Hepatocyte (in vitro differentiated cells): Measurements from ENCODE around the gene HCST. TPM values are rescaled to one million over a fixed set of nuclear protein-coding genes. Genes with fewer than 3 reads are reported as not detected.

Experiments used
- DNase-seq: peaks from one replicate; pipeline ENCODE4 v3.0.0-alpha.2; 2016; ENCODE audit warnings: low spot score
- H2AFZ ChIP-seq: fragments of 200-600 bp; sonication (generic); 2 replicates; pipeline ENCODE4 v1.6.0; 2016; ENCODE audit warnings: antibody characterized with exemption, mild to moderate bottlenecking
- H3K27ac ChIP-seq: fragments of 200-600 bp; sonication (generic); 2 replicates; pipeline ENCODE4 v1.5.1; 2016; ENCODE audit warnings: mild to moderate bottlenecking
- H3K27me3 ChIP-seq: fragments of 200-600 bp; sonication (generic); 2 replicates; pipeline ENCODE4 v1.6.1; 2016
- H3K36me3 ChIP-seq: fragments of 200-600 bp; sonication (generic); replicated peaks from 2 replicates; pipeline ENCODE4 v1.5.1; 2016; ENCODE audit warnings: low read depth; ENCODE audit not compliant: insufficient read depth
- H3K4me1 ChIP-seq: fragments of 200-600 bp; sonication (generic); 2 replicates; pipeline ENCODE4 v1.5.1; 2016; ENCODE audit warnings: mild to moderate bottlenecking, moderate library complexity; ENCODE audit not compliant: insufficient read depth
- H3K4me2 ChIP-seq: fragments of 200-600 bp; sonication (generic); 2 replicates; pipeline ENCODE4 v1.6.0; 2016
- H3K4me3 ChIP-seq: fragments of 200-600 bp; sonication (generic); 2 replicates; pipeline ENCODE4 v1.5.1; 2016; ENCODE audit warnings: mild to moderate bottlenecking
- H3K79me2 ChIP-seq: fragments of 200-600 bp; sonication (generic); 2 replicates; pipeline ENCODE4 v1.6.0; 2017; ENCODE audit warnings: mild to moderate bottlenecking
- H3K9me2 ChIP-seq: fragments of 200-600 bp; sonication (generic); replicated peaks from 2 replicates; pipeline ENCODE4 v1.6.0; 2017; ENCODE audit warnings: mild to moderate bottlenecking; ENCODE audit not compliant: insufficient read depth
- H3K9me3 ChIP-seq: fragments of 200-600 bp; sonication (generic); 2 replicates; pipeline ENCODE4 v1.5.1; 2016; ENCODE audit warnings: low read depth, mild to moderate bottlenecking
- H4K20me1 ChIP-seq: fragments of 200-600 bp; sonication (generic); 2 replicates; pipeline ENCODE4 v1.6.0; 2016; ENCODE audit warnings: mild to moderate bottlenecking; ENCODE audit not compliant: insufficient read depth, poor library complexity, severe bottlenecking
- EZH2 ChIP-seq: fragments of 200-600 bp; sonication (generic); IDR thresholded peaks from 2 replicates; pipeline ENCODE4 v1.6.1; 2016; ENCODE audit warnings: antibody characterized with exemption, mild to moderate bottlenecking, borderline replicate concordance
- EZH2phosphoT487 ChIP-seq: fragments of 200-600 bp; sonication (generic); IDR thresholded peaks from one replicate; pipeline ENCODE4 v1.6.1; 2018; ENCODE audit warnings: antibody characterized with exemption, mild to moderate bottlenecking, low read depth, moderate library complexity; ENCODE audit not compliant: unreplicated experiment, severe bottlenecking
- WGBS: methylation state at CpG from one replicate; pipeline ENCODE4 v1.1.6; 2016; ENCODE audit warnings: low lambda C conversion rate; ENCODE audit errors: missing lambda C conversion rate; 5-methylcytosine and 5-hydroxymethylcytosine counted together
- polyA plus RNA-seq: library from polyadenylated mRNA; unstranded; fragments of >200 nt; fragmentation: Nextera tagmentation; extraction: Ambion mirVana; gene quantifications from 2 replicates; pipeline ENCODE4 v1.2.1, GENCODE V29; 2016
- total RNA-seq: library from RNA; depleted of rRNA; stranded (reverse); fragments of >200 nt; gene quantifications from 2 replicates; pipeline ENCODE4 v1.2.3, GENCODE V29; 2014
- TF ChIP-seq, protein P1 (sequence below): fragments of 200-600 bp; sonication (generic); IDR thresholded peaks from 2 replicates; pipeline ENCODE4 v1.5.1; 2016; ENCODE audit warnings: antibody characterized with exemption, mild to moderate bottlenecking; ENCODE audit not compliant: poor library complexity

The HCST gene
- total and polyA plus RNA-seq, 2 experiments from 2014 or later: 0.97 to 4.8 TPM

DNA sequence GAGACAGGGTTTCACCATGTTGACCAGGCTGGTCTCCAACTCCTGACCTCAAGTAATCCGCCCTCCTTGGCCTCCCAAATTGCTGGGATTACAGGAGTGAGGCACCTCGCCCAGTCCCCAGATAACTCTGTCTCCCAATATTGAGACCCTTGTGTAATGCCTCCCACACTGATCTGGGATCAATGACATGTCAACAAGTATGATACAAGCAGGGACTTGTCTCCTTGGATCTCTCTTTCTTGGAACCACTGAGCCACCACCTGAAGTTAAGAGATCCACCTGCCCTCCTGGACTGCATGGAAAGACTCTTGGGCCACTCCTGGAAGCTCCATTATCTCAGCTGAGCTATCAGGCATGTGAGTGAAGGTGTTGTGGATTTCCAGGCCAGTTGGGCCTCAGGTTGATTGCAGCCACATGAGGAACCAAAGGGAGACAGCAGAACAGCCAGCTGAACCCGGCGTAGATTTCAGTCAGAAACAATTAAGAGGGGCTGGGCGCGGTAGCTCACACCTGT is 17.0 kb upstream of the HCST start:
- H3K4me1 ChIP-seq: no peaks in the 10 kb centered on the region
- DNase-seq: no peak
- H3K4me2 ChIP-seq: no peak overlapping the region
- no peak overlapping the region for H2AFZ ChIP-seq
- H3K9me3 ChIP-seq: no peaks in the 10 kb centered on the region
- H3K79me2 ChIP-seq: no peaks in the 10 kb centered on the region
- no peak overlapping the region for H3K4me3 ChIP-seq
- 91% methylated on average over 6 of the region's 6 CpGs for WGBS
- no peaks in the 10 kb centered on the region for H3K27me3 ChIP-seq
- H3K9me2 ChIP-seq: no peaks in the 10 kb centered on the region
- H3K36me3 ChIP-seq: no peaks in the 10 kb centered on the region
- H4K20me1 ChIP-seq: no peaks in the 10 kb centered on the region
- TF ChIP-seq, protein P1, sequence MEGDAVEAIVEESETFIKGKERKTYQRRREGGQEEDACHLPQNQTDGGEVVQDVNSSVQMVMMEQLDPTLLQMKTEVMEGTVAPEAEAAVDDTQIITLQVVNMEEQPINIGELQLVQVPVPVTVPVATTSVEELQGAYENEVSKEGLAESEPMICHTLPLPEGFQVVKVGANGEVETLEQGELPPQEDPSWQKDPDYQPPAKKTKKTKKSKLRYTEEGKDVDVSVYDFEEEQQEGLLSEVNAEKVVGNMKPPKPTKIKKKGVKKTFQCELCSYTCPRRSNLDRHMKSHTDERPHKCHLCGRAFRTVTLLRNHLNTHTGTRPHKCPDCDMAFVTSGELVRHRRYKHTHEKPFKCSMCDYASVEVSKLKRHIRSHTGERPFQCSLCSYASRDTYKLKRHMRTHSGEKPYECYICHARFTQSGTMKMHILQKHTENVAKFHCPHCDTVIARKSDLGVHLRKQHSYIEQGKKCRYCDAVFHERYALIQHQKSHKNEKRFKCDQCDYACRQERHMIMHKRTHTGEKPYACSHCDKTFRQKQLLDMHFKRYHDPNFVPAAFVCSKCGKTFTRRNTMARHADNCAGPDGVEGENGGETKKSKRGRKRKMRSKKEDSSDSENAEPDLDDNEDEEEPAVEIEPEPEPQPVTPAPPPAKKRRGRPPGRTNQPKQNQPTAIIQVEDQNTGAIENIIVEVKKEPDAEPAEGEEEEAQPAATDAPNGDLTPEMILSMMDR: no peak
- no peak for TF ChIP-seq EZH2
- TF ChIP-seq EZH2phosphoT487: no peak
- H3K27ac ChIP-seq: no peak overlapping the region

DNA sequence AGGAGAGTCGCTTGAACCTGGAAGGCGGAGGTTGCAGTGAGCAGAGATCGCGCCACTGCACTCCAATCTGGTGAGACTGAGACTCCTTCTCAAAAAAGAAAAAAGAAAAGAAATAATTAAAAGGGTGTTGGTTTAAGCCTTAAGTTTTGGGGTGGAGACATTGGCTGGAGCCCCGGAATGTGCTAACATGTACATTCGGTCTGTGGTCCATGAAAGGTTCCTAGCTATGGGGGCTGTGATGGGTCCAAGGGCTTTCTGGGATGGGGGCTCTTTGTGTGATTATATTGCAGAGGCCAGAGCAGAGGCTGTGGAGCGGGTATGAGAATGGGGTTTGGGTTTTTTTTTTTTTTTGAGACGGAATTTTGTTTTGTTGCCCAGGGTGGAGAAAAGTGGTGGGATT is 16.4 kb upstream of the HCST start:
- no peaks in the 10 kb centered on the region for H3K9me2 ChIP-seq
- H3K27ac ChIP-seq: no peak overlapping the region
- H3K36me3 ChIP-seq: no peaks in the 10 kb centered on the region
- DNase-seq: no peak
- no peak overlapping the region for H3K4me3 ChIP-seq
- WGBS: 97% methylated on average over 8 of the region's 8 CpGs
- no peaks in the 10 kb centered on the region for H3K79me2 ChIP-seq
- no peaks in the 10 kb centered on the region for H3K4me1 ChIP-seq
- no peaks in the 10 kb centered on the region for H3K9me3 ChIP-seq
- no peak overlapping the region for H2AFZ ChIP-seq
- TF ChIP-seq, protein P1: no peak
- TF ChIP-seq EZH2phosphoT487 (no peak), EZH2 (no peak)
- no peaks in the 10 kb centered on the region for H3K27me3 ChIP-seq
- H3K4me2 ChIP-seq: no peak overlapping the region
- no peaks in the 10 kb centered on the region for H4K20me1 ChIP-seq

DNA sequence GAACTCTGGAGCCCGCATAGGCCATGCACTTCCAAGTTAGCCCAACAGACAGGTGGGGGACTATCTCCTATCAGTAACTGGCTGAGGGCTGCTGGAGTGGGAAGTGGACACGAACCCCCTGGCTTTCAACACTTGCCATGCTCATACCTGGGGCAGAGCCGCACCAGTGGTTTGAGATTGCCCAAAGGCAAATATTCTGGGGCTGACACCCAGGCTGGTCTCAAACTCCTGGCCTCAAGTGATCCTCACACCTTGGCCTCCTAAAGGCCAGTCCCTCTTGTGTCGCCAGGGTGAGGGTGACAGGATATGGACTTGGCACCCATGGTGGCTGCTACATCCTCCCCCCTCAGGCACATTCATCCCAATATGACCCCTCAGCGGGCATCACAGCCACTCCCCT is 15.1 kb upstream of the HCST start:
- H3K27me3 ChIP-seq: no peaks in the 10 kb centered on the region
- no peak overlapping the region for H2AFZ ChIP-seq
- H3K4me2 ChIP-seq: no peak overlapping the region
- H3K4me3 ChIP-seq: no peak overlapping the region
- H3K9me2 ChIP-seq: no peaks in the 10 kb centered on the region
- H3K36me3 ChIP-seq: no peaks in the 10 kb centered on the region
- no peaks in the 10 kb centered on the region for H3K4me1 ChIP-seq
- no peaks in the 10 kb centered on the region for H3K9me3 ChIP-seq
- no peaks in the 10 kb centered on the region for H4K20me1 ChIP-seq
- no peaks in the 10 kb centered on the region for H3K79me2 ChIP-seq
- H3K27ac ChIP-seq: no peak overlapping the region
- 100% methylated on average over 5 of the region's 5 CpGs for WGBS
- no peak for DNase-seq
- TF ChIP-seq EZH2: no peak
- no peak for TF ChIP-seq EZH2phosphoT487
- TF ChIP-seq, protein P1: no peak

DNA sequence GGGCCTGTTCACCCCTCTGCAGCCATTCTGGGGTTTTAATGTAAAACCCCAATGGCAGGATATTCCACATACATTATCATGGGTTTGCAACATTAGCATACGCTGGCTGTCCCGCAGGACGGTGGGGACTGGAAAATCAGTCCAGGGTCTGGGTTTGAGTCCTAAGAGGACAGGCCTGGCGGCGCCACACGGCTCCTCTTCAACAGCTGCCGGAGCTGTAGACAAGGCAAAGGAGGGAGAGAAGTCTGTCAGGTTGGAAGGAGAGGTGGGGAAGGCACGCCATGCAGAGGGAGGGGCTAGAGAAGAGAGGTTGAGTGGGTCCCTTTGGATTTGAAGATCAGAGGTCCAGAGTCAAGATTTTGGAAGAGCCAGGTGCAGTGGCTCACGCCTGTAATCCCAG is 13.9 kb upstream of the HCST start:
- Histone ChIP-seq H3K4me2 (no peak overlapping the region), H3K9me3 (no peaks in the 10 kb centered on the region), H3K79me2 (no peaks in the 10 kb centered on the region), H3K27ac (no peak overlapping the region), H3K4me3 (no peak overlapping the region), H3K27me3 (no peaks in the 10 kb centered on the region), H3K36me3 (no peaks in the 10 kb centered on the region), H4K20me1 (no peaks in the 10 kb centered on the region), H2AFZ (no peak overlapping the region), H3K9me2 (no peaks in the 10 kb centered on the region), H3K4me1 (no peaks in the 10 kb centered on the region)
- 97% methylated on average over 9 of the region's 9 CpGs for WGBS
- no peak for DNase-seq
- TF ChIP-seq, protein P1: no peak
- TF ChIP-seq EZH2phosphoT487 (no peak), EZH2 (no peak)
